Body of pancreas (tissue), 4 donors: Measurements from ENCODE around the gene RFPL3. TPM values are rescaled to one million over a fixed set of nuclear protein-coding genes. Genes with fewer than 3 reads are reported as not detected.

Source experiments
- ATAC-seq: fragments of 150-250 bp; one replicate; pipeline ENCODE4 v1.9.1; 2016
- DNase-seq, 4 donors: peaks; one replicate each; pipeline ENCODE4 v3.0.0-alpha.2; 2019
- H3K27ac ChIP-seq, 4 donors: fragments of 200-600 bp; sonication (generic); 1 replicate in 3 of 4; 2 replicates in 1 of 4; pipeline versions ENCODE4 v1.5.1 to v1.6.1; 2016 to 2019; ENCODE audit warnings: mild to moderate bottlenecking in 1 of 4, mixed read lengths in 1 of 4, moderate library complexity in 1 of 4
- H3K27me3 ChIP-seq, 2 donors: fragments of 200-600 bp; sonication (generic); one replicate each; pipeline ENCODE4 v1.6.0; 2016; ENCODE audit warnings: mild to moderate bottlenecking in 1 of 2
- H3K36me3 ChIP-seq, 2 donors: fragments of 200-600 bp; sonication (generic); replicated peaks in 1 of 2; 2 replicates each; pipeline ENCODE4 v1.5.1; 2016; ENCODE audit warnings: low read depth in 2 of 2; ENCODE audit not compliant: insufficient read depth in 1 of 2
- H3K4me1 ChIP-seq: fragments of 200-600 bp; sonication (generic); one replicate; pipeline ENCODE4 v1.6.0; 2016
- H3K4me3 ChIP-seq, 2 donors: fragments of 200-600 bp; sonication (generic); 1 replicate in 1 of 2; 2 replicates in 1 of 2; pipeline ENCODE4 v1.5.1; 2016 to 2019
- H3K9me3 ChIP-seq, 3 donors: fragments of 200-600 bp; sonication (generic); 1 replicate in 2 of 3; 2 replicates in 1 of 3; pipeline ENCODE4 v1.5.1; 2016
- CTCF ChIP-seq, 7 experiments: fragments of 450-650 bp in 4 of 7; fragments of 200-600 bp in 3 of 7; sonication (generic) in 3 of 7; IDR thresholded peaks; one replicate each; pipeline ENCODE4 v1.5.1; 2016 to 2019; ENCODE audit warnings: antibody characterized with exemption in 7 of 7
- POLR2A ChIP-seq, 3 donors: fragments of 450-650 bp; IDR thresholded peaks; one replicate each; pipeline ENCODE4 v1.6.1; 2016; ENCODE audit warnings: antibody characterized with exemption in 3 of 3, mild to moderate bottlenecking in 2 of 3
- WGBS, 2 donors: methylation state at CpG; one replicate each; pipeline ENCODE4 v1.1.5; 2017; 5-methylcytosine and 5-hydroxymethylcytosine counted together
- intact Hi-C: fragments of 100-400 bp; cut with DNase I; formaldehyde crosslinking; loops from one replicate; pipeline ENCODE4 v1.15.1; 2023
- total RNA-seq, 2 donors: library from RNA; depleted of rRNA; stranded (reverse); fragments of >200 nt; gene quantifications; one replicate each; pipeline ENCODE4 v1.1.0, GENCODE V29; 2016

Gene RFPL3
- total RNA-seq, 2 donors from 2014 or later, result not detected

- no peak for ATAC-seq
- WGBS, 2 donors, result 69 to 88% methylated on average over 6 to 8 of the region's 8 CpGs
- DNase-seq, result no peak
- Histone ChIP-seq H3K27ac (no peak overlapping the region), H3K9me3 (no peaks in the 10 kb centered on the region), H3K27me3 (no peaks in the 10 kb centered on the region), H3K36me3 (no peaks in the 10 kb centered on the region), H3K4me1 (no peaks in the 10 kb centered on the region), H3K4me3 (no peak overlapping the region)
- intact Hi-C loops, result no loop called here
- TF ChIP-seq POLR2A (IDR thresholded peaks at IDR 0.05), result no peak
- TF ChIP-seq CTCF (IDR thresholded peaks at IDR 0.05), result no peak
Observed at GRCh38 chr22:32328306-32329201, 29.1 kb upstream of the RFPL3 start.

- Histone ChIP-seq H3K36me3 (no peaks in the 10 kb centered on the region), H3K27ac (no peak overlapping the region), H3K4me1 (no peaks in the 10 kb centered on the region), H3K27me3 (no peaks in the 10 kb centered on the region), H3K9me3 (no peaks in the 10 kb centered on the region), H3K4me3 (no peak overlapping the region)
- intact Hi-C loops, result no loop called here
- ATAC-seq (no peak), DNase-seq (peak in 1 of 4 donors; percentile 1)
- TF ChIP-seq POLR2A (IDR thresholded peaks at IDR 0.05) (no peak), CTCF (IDR thresholded peaks at IDR 0.05) (no peak)
- WGBS, 2 donors, result 80 to 86% methylated on average over 7 to 8 of the region's 8 CpGs
Observed at GRCh38 chr22:32329202-32329645, 28.4 kb upstream of the RFPL3 start.

- no peak overlapping the region for H3K4me3 ChIP-seq
- H3K27ac ChIP-seq, result no peak overlapping the region
- H3K27me3 ChIP-seq, result no peaks in the 10 kb centered on the region
- WGBS, 2 donors, result 62 to 75% methylated on average over 22 to 28 of the region's 28 CpGs
- peak; percentile 27 for ATAC-seq
- H3K4me1 ChIP-seq, result no peaks in the 10 kb centered on the region
- H3K36me3 ChIP-seq, result no peaks in the 10 kb centered on the region
- no peak for TF ChIP-seq CTCF (IDR thresholded peaks at IDR 0.05)
- no peak for TF ChIP-seq POLR2A (IDR thresholded peaks at IDR 0.05)
- peak in 1 of 4 donors; percentile 5 for DNase-seq
- intact Hi-C loops, result no loop called here
- no peaks in the 10 kb centered on the region for H3K9me3 ChIP-seq
Observed at GRCh38 chr22:32331236-32331917, 26.3 kb upstream of the RFPL3 start.

DNA sequence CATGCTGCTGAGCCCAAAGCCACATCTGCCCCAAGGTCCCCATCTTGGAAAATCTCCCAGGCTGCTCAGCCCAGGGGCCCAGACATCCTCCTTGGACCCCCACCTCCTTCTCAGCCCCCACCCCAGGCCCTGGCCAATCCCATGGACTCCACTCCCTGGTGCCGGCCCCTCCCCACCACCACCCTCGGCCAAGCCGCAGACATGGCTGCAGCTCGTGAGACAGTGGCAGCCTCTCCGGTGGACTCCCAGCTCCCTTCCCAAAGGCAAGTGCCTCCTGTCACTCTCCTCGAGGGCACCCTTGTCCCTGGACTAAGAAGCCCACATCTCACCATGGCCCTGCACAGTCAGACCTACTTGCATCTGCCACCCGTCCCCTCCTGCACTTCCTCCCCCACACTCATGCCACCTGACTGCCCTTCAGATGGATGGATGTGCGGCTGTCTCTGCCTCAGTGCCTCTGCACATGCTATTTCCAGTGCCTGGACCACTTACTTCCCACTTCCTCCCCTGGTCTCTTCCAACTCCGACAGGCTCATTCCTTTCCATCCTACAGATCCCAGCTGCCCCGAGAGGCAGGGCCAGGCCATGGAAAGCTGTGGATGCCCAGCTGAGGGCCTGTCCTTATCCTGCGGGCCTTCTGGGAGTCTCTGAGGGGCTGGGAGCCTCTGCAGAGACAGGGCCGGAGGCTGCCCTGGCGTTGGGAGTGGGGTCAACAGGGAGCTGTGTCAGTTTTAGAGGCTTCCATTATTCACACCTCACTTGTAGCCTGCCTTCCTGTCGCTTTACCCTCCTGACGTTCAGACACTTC is 25.5 kb upstream of the RFPL3 start:
- Histone ChIP-seq H3K9me3 (no peaks in the 10 kb centered on the region), H3K4me1 (no peaks in the 10 kb centered on the region), H3K4me3 (no peak overlapping the region), H3K27ac (no peak overlapping the region), H3K27me3 (no peaks in the 10 kb centered on the region), H3K36me3 (no peaks in the 10 kb centered on the region)
- DNase-seq, result peak in 1 of 4 donors; percentile 4
- WGBS, 2 donors, result 47 to 58% methylated on average over 8 to 15 of the region's 15 CpGs
- no peak for ATAC-seq
- intact Hi-C loops, result no loop called here
- TF ChIP-seq CTCF (IDR thresholded peaks at IDR 0.05), result no peak
- no peak for TF ChIP-seq POLR2A (IDR thresholded peaks at IDR 0.05)
